HCT116 (cell line): Measurements from ENCODE around the gene PTH2. TPM values are rescaled to one million over a fixed set of nuclear protein-coding genes. Genes with fewer than 3 reads are reported as not detected.

Source experiments
- ATAC-seq: fragments of 200-7000 bp; cut with Tn5 transposase; 2 replicates; pipeline ENCODE4 v1.9.1; 2020; ENCODE audit warnings: mild to moderate bottlenecking, moderate library complexity
- BruUV-seq: library from RNA; stranded (reverse); fragments of 400-500 nt; replicated peaks from 2 replicates; lab custom pipeline; 2021; lab: Mats Ljungman, UMichigan
- CTCF ChIA-PET: fragments of 300-600 bp; sonication (Branson Sonifier 250); formaldehyde crosslinking; loops from one replicate; lab custom pipeline; 2021; ENCODE audit warnings: antibody characterized with exemption; lab: Charles Lee
- POLR2A ChIA-PET: fragments of 300-600, 350-600 bp; sonication (Branson Sonifier 250); formaldehyde crosslinking; loops from one replicate; lab custom pipeline; 2021; ENCODE audit warnings: antibody characterized with exemption; lab: Charles Lee
- RAD21 ChIA-PET, 2 experiments: fragments of 300-600 bp; sonication (Branson Sonifier 250); formaldehyde crosslinking; loops; one replicate each; lab custom pipeline; 2023; ENCODE audit warnings: low total read pairs in 2 of 2; ENCODE audit not compliant: uncharacterized antibody in 2 of 2, unreplicated experiment in 2 of 2, low non-redundant PET in 1 of 2; lab: Charles Lee
- DNase-seq: peaks from one replicate; pipeline ENCODE4 v3.0.0-alpha.2; 2010; ENCODE audit warnings: low read depth, low spot score
- H2AFZ ChIP-seq: fragments of 200-600 bp; shearing (Covaris generic), sonication (generic); 2 replicates; pipeline ENCODE4 v1.6.1; 2017; ENCODE audit warnings: low read depth, mixed run types, mixed read lengths, antibody characterized with exemption, low read length; ENCODE audit not compliant: poor library complexity, severe bottlenecking
- H3K27ac ChIP-seq: 2 replicates; pipeline ENCODE4 v1.5.1; 2012; ENCODE audit warnings: low read depth, low read length
- H3K27me3 ChIP-seq: fragments of 200-600 bp; sonication (generic); 2 replicates; pipeline ENCODE4 v1.6.1; 2016; ENCODE audit warnings: mixed run types, low read length, mixed read lengths; ENCODE audit not compliant: insufficient read depth
- H3K36me3 ChIP-seq, 2 experiments: fragments of 200-500 bp in 1 of 2; fragments of 200-600 bp in 1 of 2; sonication (Bioruptor generic) in 1 of 2; sonication (generic) in 1 of 2; 2 replicates each; pipeline versions ENCODE4 v1.5.1 to v1.6.1; 2014 to 2016; ENCODE audit warnings: low read length in 2 of 2, inconsistent platforms in 1 of 2, mixed read lengths in 1 of 2, mixed run types in 1 of 2; ENCODE audit not compliant: insufficient read depth in 2 of 2, control insufficient read depth in 1 of 2
- H3K4me1 ChIP-seq, 2 experiments: fragments of 200-600 bp in 1 of 2; sonication (generic) in 1 of 2; 2 replicates each; pipeline versions ENCODE4 v1.5.1 to v1.6.1; 2012 to 2017; ENCODE audit warnings: low read length in 2 of 2, inconsistent platforms in 1 of 2, mild to moderate bottlenecking in 1 of 2, mixed read lengths in 1 of 2, mixed run types in 1 of 2, moderate library complexity in 1 of 2; ENCODE audit not compliant: insufficient read depth in 2 of 2, control insufficient read depth in 1 of 2
- H3K4me2 ChIP-seq: fragments of 200-600 bp; sonication (generic); 2 replicates; pipeline ENCODE4 v1.6.1; 2017; ENCODE audit warnings: mixed run types, low read length, mixed read lengths
- H3K4me3 ChIP-seq, 2 experiments: fragments of 200-600 bp in 1 of 2; sonication (generic) in 1 of 2; replicated peaks in 1 of 2; 2 replicates each; pipeline ENCODE4 v1.5.1; 2011 to 2016; ENCODE audit warnings: low read length in 2 of 2, control low read depth in 1 of 2, low read depth in 1 of 2, mild to moderate bottlenecking in 1 of 2, mixed read lengths in 1 of 2, mixed run types in 1 of 2
- H3K79me2 ChIP-seq: fragments of 200-600 bp; sonication (generic); 2 replicates; pipeline ENCODE4 v1.6.1; 2017; ENCODE audit warnings: mild to moderate bottlenecking, mixed run types, low read length, moderate library complexity, mixed read lengths; ENCODE audit not compliant: insufficient read depth
- H3K9ac ChIP-seq: fragments of 200-600 bp; sonication (generic); 2 replicates; pipeline ENCODE4 v1.6.1; 2016; ENCODE audit warnings: low read length, mixed read lengths
- H3K9me2 ChIP-seq: fragments of 200-600 bp; sonication (generic), shearing (Covaris generic); 2 replicates; pipeline ENCODE4 v1.6.1; 2017; ENCODE audit warnings: mixed run types, mild to moderate bottlenecking, moderate library complexity; ENCODE audit not compliant: insufficient read depth
- H3K9me3 ChIP-seq, 2 experiments: fragments of 200-500 bp in 1 of 2; fragments of 200-600 bp in 1 of 2; sonication (Bioruptor generic) in 1 of 2; sonication (generic) in 1 of 2; 2 replicates each; pipeline ENCODE4 v1.6.1; 2014 to 2017; ENCODE audit warnings: low read length in 2 of 2, mixed read lengths in 2 of 2, inconsistent platforms in 1 of 2, low read depth in 1 of 2, mild to moderate bottlenecking in 1 of 2, mixed run types in 1 of 2, moderate library complexity in 1 of 2; ENCODE audit not compliant: control insufficient read depth in 1 of 2, insufficient read depth in 1 of 2
- H4K20me1 ChIP-seq: fragments of 200-600 bp; sonication (generic), shearing (Covaris generic); 2 replicates; pipeline ENCODE4 v1.6.1; 2017; ENCODE audit warnings: mixed run types, mild to moderate bottlenecking, moderate library complexity; ENCODE audit not compliant: insufficient read depth
- CBX3 ChIP-seq: IDR thresholded peaks from 2 replicates; pipeline ENCODE4 v1.6.1; 2012; ENCODE audit warnings: low read depth
- CTCF ChIP-seq, 3 experiments: fragments of 200-600 bp in 1 of 3; sonication (generic) in 1 of 3; IDR thresholded peaks in 2 of 3; conservative IDR thresholded peaks in 1 of 3; 2 replicates each; pipeline ENCODE4 v1.5.1; 2012 to 2017; ENCODE audit warnings: low read depth in 2 of 3, low read length in 2 of 3, antibody characterized with exemption in 1 of 3, borderline replicate concordance in 1 of 3, control low read depth in 1 of 3, mild to moderate bottlenecking in 1 of 3, mixed read lengths in 1 of 3, mixed run types in 1 of 3, moderate library complexity in 1 of 3; ENCODE audit not compliant: insufficient read depth in 1 of 3
- ELF1 ChIP-seq: IDR thresholded peaks from 2 replicates; pipeline ENCODE4 v1.6.1; 2012; ENCODE audit warnings: low read depth, borderline replicate concordance
- FOSL1 ChIP-seq: IDR thresholded peaks from 2 replicates; pipeline ENCODE4 v1.6.1; 2012; ENCODE audit warnings: low read depth
- POLR2A ChIP-seq: IDR thresholded peaks from 2 replicates; pipeline ENCODE4 v1.7.0; 2011; ENCODE audit warnings: borderline replicate concordance; ENCODE audit not compliant: insufficient read depth, insufficient read length; ENCODE audit errors: extremely low read depth
- POLR2AphosphoS5 ChIP-seq: IDR thresholded peaks from 2 replicates; pipeline ENCODE4 v1.6.1; 2011; ENCODE audit warnings: mild to moderate bottlenecking, low read depth, low read length, moderate library complexity
- SP1 ChIP-seq: IDR thresholded peaks from 2 replicates; pipeline ENCODE4 v1.6.1; 2012; ENCODE audit warnings: low read depth
- SRF ChIP-seq: IDR thresholded peaks from 2 replicates; pipeline ENCODE4 v1.6.1; 2012; ENCODE audit warnings: low read depth
- ZBTB33 ChIP-seq: IDR thresholded peaks from 2 replicates; pipeline ENCODE4 v1.6.1; 2011; ENCODE audit warnings: mild to moderate bottlenecking, low read length, moderate library complexity; ENCODE audit not compliant: insufficient replicate concordance; ENCODE audit errors: extremely low read depth
- intact Hi-C: fragments of 100-400 bp; cut with micrococcal nuclease; formaldehyde crosslinking; loops from 2 replicates; pipeline ENCODE4 v1.10.0; 2022
- total RNA-seq: library from RNA; stranded (reverse); gene quantifications from one replicate; pipeline ENCODE4 v1.2.1, GENCODE V29; 2021; ENCODE audit not compliant: unreplicated experiment
- TF ChIP-seq, protein P1 (sequence below): IDR thresholded peaks from 2 replicates; pipeline ENCODE4 v1.6.1; 2012; ENCODE audit warnings: low read depth
- TF ChIP-seq, protein P2 (sequence below): IDR thresholded peaks from 2 replicates; pipeline ENCODE4 v1.6.1; 2012

The PTH2 gene
- total RNA-seq, 1 experiment from 2014 or later, result 9.5 TPM

DNA sequence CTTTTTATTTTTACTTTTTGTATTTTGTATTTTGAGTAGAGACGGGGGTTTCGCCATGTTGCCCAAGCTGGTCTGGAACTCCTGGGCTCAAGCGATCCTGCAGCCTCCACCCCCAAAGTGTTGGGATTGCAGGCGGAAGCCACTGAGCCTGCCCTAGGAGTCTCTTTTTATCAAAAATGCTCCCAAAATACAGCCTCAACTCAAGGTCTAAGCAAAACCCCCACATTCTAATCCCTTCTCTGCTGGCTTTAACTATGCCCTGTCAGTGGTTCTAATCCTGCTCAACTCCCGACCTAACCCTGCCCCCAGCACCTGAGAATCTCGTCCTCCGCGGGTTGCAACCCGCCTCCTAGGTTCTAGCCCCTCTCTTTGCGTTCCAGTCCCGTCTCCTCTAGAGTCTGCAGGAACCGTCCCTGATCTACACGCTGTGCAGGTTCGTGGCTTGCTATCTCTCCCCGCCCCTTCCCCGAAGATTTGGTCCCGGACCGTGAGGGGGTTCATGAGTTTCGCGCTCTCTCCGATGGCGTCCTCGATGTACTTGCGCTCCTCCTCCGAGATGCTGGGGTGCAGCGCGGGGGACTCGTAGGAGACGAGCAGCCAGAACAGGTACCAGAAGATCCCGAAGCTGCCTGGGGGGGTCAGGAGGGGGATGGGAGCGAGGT, 10.1 kb upstream of the PTH2 start:
- Histone ChIP-seq H3K27me3 (peaks cover 10% of the 10 kb centered on the region), H4K20me1 (no peaks in the 10 kb centered on the region), H3K4me3 (no peak overlapping the region), H3K36me3 (no peaks in the 10 kb centered on the region), H3K27ac (no peak overlapping the region), H3K9me3 (no peaks in the 10 kb centered on the region), H3K4me2 (no peak overlapping the region), H3K9me2 (no peaks in the 10 kb centered on the region), H3K79me2 (no peaks in the 10 kb centered on the region), H3K4me1 (peaks cover 3 to 6% of the 10 kb centered on the region in 2 experiments; a peak in 3 of 4 replicates), H3K9ac (no peak overlapping the region), H2AFZ (no peak overlapping the region)
- DNase-seq (no peak), ATAC-seq (no peak)
- intact Hi-C loops, result no loop called here
- TF ChIP-seq, protein P1, sequence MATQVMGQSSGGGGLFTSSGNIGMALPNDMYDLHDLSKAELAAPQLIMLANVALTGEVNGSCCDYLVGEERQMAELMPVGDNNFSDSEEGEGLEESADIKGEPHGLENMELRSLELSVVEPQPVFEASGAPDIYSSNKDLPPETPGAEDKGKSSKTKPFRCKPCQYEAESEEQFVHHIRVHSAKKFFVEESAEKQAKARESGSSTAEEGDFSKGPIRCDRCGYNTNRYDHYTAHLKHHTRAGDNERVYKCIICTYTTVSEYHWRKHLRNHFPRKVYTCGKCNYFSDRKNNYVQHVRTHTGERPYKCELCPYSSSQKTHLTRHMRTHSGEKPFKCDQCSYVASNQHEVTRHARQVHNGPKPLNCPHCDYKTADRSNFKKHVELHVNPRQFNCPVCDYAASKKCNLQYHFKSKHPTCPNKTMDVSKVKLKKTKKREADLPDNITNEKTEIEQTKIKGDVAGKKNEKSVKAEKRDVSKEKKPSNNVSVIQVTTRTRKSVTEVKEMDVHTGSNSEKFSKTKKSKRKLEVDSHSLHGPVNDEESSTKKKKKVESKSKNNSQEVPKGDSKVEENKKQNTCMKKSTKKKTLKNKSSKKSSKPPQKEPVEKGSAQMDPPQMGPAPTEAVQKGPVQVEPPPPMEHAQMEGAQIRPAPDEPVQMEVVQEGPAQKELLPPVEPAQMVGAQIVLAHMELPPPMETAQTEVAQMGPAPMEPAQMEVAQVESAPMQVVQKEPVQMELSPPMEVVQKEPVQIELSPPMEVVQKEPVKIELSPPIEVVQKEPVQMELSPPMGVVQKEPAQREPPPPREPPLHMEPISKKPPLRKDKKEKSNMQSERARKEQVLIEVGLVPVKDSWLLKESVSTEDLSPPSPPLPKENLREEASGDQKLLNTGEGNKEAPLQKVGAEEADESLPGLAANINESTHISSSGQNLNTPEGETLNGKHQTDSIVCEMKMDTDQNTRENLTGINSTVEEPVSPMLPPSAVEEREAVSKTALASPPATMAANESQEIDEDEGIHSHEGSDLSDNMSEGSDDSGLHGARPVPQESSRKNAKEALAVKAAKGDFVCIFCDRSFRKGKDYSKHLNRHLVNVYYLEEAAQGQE, result no peak
- TF ChIP-seq CBX3 (no peak), SP1 (no peak), CTCF (IDR thresholded peaks at IDR 0.05 in 2 of 3, conservative IDR thresholded peaks at IDR 0.05 in 1 of 3; ENCODE audit: borderline replicate concordance in 1 of 3, insufficient read depth in 1 of 3, low read depth in 2 of 3, low read length in 2 of 3) (no peak), POLR2A (no peak), FOSL1 (no peak), ELF1 (no peak), ZBTB33 (no peak), SRF (no peak), POLR2AphosphoS5 (no peak)
- TF ChIP-seq, protein P2, sequence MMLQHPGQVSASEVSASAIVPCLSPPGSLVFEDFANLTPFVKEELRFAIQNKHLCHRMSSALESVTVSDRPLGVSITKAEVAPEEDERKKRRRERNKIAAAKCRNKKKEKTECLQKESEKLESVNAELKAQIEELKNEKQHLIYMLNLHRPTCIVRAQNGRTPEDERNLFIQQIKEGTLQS, result no peak
- CTCF ChIA-PET, result no interaction called here
- no TSS peak for BruUV-seq
- POLR2A ChIA-PET, result no interaction called here
- RAD21 ChIA-PET, result no interaction called here
